ENCODE data around the gene ADAMTS2.

Gene ADAMTS2

GRCh38 chr5:179130101-179130681, 215.1 kb downstream of the ADAMTS2 start:
- no peak for DNase-seq

DNA sequence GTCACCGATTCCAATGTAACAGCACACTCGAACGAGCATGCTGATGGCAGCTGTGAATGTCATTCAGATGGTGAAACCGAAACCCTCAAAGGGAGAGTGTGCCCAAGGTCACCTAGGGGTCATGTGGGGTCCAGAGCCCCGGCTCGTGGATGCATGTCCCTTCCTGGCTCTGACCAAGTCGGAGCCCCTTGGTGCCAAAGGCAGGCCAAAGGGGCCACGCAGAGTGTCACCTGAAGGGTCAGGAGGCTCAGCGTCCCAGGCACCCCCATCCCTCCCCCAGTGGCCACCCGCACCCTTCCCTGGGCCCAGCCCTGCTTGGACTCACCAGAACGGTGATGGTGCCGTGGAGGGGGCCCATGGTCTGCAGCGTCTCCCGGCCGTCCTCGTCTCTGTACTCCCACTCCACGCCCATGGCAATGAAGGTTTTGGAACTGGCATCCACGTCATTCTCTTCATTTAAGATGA, 215.6 kb downstream of the ADAMTS2 start:
- no peak for DNase-seq

- DNase-seq = no peak
Observed at GRCh38 chr5:179128976-179129375, 216.3 kb downstream of the ADAMTS2 start.

DNA sequence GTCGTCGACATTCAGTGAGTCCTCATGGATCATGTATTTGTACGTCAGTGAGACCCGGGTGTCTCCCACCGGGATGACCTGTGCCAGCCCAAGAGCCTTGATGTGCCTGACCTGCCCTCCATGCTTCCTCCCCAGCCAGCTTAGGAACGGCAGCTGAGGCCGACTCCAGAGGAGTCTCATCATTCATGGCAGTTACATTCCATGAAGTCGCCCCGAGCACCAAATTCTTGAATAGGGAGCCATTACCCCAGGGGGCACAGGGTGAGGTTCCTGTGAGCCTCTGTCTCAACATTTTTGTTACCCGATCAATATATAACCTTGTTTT, 217.3 kb downstream of the ADAMTS2 start:
- no peak for DNase-seq

- DNase-seq = no peak
Observed at GRCh38 chr5:179127136-179128040, 217.9 kb downstream of the ADAMTS2 start.

DNA sequence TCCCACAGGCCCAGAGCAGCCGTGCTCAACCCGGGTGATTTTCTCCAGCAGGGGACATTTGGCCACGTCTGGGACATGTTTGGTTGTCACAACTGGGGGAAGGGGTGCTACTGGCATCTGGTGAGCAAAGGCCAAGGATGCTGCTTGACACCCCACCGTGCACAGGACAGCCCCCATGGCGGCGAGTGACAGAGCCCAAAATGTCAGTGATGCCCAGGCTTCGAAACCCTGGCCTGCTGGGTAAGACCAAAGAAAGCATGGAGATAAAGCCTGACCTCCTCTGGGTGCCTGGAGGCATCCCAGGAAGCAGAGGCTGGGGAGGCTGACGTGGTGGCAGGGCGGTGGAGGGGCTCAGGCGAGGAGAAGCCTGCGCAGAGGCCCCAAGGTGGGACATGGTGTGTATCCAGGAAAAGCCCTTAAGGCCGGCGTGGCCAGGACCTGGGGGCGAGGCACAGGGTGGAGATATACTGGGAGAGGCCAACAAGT, 218.7 kb downstream of the ADAMTS2 start:
- no peak for DNase-seq

GRCh38 chr5:179125789-179126505, 219.3 kb downstream of the ADAMTS2 start:
- no peak for DNase-seq

- DNase-seq = no peak
Observed at GRCh38 chr5:179124853-179125788, 220.1 kb downstream of the ADAMTS2 start.

DNA sequence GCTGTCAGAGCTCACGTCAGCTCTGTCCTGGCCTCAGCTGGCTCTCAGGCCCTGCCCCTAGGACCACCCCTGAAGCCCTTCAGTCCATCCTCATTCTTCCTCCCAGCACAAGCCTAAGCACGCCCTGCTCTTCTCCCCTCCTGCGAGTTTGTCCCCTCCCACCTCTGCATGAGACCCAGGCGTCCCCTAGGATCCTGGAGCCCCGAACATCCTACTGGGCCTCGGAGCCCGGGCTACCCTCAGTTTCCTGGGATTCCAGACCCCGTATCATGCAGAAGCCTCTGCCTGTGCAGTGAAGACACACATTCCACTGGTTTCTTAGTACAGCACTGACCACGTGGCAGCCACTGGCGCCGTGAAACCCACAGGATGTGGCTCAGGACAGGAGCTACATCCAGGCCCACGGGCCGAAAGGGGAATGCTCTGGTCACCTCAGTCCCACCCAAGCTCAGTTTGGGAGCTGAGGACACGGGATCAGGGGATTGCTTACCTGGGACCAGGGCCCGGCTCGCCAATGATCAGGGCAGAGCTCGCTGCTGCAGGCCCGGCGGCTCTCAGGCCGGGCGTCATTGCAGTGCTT, 220.9 kb downstream of the ADAMTS2 start:
- DNase-seq = no peak

DNA sequence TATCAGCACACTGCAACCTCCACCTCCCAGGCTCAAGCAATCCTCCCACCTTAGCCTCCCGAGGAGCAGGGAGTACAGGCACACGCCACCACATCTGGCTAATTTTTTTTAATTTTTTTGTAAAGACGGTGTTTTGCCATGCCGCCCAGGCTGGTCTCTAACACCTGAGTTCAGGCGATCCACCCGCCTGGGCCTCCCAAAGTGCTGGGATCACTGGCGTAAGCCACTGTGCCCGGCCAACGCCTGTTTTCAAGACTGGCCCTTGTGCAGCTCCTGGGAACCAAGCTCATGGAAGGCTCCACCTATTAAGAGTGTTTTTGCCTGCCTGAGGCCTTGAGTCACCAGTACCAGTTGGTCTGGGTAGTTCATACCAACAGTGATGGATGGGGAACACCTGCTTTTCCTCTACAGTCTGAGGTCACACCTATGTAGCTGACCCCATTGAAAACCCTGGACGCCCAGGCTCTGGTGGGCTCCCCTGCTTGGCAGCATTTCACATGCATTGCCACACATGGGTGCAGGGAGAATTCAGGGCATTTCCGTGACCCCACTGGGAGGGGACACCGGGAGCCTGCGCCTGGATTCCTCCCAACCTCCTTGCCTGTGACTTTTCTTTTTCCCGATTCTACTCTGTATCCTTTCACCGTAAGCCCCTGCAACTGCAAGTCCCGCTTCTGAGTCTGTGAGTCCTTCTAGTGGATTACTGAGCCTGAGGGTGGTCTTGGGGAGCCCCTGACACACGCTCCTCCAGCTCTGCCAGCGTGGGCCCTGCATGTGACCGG, 221.6 kb downstream of the ADAMTS2 start:
- DNase-seq = no peak

DNA sequence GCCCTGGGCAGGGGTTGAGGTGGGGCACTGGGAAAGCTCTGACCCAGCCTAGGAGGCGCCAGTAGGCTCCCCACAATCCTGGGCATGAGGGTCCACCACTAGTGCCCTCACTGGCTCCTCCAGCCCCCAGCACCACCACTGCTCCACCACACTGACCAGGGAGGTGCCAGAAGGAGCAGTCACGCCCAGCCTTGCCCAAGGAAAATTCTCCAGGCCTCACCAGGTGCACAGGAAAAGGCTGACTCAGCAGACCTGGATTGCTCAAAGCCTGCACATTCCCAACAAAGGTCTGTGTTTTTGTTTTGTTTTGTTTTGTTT, 222.2 kb downstream of the ADAMTS2 start:
- DNase-seq = no peak

DNA sequence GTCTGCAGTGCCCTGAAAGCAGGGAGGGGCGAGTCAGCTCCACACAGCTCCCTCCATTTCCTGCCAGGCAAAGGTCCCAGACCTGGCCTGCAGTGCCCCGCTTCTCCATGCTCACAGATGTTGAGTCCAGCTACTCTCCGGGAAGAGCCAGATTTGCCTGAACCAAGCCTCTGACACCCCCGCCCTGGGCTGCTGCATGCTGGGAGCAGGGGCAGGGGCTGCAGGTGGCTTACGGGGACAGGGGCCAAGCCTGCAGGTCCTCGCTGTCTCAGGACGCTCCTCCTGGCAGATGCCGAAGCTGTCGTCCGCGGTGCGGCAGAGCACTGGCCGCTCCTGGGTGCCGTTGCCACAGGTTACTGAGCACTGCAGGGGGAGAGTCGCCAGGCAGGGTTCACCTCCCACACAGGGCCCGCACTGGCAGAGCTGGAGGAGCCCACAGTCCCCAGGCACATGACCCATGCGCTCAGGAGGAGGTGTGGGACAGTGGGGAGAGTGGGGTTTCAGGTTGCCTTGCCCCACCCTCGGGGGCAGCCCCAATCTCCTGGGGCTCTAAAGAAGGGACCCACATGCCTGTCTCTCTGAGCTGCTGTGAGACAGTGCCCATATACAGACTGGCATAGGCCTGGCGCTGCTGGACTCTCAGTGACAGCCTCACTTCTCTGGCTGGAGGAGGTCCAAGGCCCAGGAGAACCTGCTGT, 222.7 kb downstream of the ADAMTS2 start:
- no peak for DNase-seq

DNA sequence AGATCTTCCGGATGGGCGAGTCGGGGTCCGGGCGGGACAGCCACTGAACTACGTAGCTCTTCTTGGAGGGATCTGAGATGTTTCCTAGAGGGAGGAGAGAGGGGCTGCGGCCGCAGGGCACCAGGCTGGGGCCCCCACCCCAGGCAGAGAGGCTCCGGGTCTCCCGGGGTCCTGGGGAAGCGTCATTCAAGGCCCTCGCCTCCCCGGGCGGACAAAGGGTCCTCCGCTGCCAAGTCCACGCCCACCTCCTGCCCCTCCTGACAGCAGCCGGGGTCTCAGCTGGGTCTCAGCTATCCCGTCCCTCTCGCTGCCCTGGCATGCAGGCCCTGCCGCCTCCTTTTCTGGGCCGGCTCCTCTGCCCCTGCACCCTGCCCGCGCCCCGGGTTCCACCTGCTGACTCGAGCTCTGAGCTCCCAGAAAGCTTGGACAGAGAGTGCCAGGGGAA, 223.6 kb downstream of the ADAMTS2 start:
- DNase-seq = no peak

DNA sequence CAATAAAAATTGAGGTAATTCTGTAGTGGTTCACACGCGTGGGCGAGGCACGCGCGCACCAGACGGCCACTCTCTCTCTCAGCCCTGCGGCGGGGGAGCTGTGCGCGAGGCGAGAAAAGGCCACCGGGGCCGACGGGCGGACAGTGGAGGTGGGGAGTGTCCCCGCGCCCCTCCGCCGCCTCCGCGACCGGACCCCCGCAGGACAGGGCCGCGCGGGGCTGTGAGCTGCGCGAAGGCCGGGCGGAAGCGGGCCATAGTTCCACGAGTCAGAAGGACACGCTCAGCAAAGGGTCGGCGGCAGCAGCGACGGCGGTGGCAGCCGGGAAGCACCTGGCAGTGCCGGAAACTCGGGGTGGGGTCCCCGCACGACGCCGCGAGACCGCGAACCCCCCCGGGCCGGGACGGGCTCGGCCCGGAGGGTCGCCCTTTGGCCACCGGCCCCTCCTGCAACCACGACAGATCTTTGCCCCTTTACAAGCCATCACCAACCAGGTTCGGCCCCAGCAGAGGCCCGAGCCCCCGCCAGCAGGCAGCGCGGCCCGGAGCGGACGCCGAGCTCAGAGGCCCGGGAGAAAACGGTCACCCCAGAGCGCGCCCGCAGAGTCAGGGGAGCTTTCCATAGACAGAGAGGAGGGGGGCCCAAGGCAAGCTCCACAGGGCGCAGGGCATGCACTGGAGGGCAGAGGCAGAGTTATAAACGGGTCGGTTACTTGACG, 224.2 kb downstream of the ADAMTS2 start:
- DNase-seq = no peak

DNA sequence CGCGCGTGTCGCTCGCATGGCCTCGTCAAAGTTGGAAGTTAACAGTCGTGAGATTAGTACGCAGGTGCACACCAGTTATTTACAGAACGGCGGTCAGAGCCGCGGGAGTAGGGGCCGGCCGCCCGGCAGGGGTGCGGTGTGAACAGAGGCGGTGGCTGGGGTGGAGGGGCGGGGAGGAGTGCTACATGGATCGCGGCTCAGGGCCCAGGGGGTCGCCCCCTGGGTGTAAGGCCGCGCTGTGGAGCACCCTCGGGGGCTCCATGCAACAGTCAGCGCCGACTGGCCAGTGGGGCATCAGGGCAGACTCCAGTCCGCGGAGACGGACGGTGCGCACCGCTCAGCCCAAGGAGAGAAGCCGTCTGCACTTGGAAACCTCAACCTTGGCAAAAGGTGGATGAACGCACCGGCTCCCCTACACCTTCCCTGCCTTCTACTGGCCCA, 224.8 kb downstream of the ADAMTS2 start:
- DNase-seq = no peak

DNA sequence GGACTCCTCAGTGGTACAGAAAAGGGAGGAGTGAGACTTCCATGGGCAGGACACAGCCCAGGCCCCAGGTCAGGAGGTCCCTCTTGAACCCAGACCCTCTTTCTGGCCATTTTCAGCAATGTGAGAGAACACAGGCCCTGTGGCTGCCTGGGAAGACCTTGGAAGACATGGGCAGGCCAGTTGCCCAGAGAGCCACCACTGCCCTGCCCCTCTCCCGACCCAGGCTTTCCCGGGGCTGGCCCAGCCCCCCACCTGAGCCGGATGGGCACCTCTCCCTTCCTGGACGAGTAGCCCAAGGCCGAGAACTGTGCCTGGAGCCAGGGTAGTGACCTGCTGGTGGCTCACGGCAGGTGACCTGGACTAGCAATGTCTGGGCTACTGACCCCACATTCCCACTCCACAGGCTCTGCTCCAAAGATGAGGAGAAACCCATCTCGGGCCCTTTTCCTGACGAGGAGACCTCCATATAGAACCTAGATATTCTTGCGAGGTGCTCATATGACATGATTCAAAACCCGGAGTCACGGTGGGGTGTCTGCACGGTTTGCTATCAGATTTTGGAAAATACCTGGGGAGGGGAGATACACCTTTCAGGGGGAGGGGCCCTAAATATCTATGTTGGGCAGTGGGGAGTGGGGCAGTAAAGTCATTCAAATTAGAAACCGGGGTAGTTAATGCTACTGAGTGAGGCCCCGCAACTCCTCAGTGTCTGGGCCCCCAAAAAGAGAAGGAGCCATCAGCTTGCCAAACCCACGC, 225.7 kb downstream of the ADAMTS2 start:
- DNase-seq = no peak

DNA sequence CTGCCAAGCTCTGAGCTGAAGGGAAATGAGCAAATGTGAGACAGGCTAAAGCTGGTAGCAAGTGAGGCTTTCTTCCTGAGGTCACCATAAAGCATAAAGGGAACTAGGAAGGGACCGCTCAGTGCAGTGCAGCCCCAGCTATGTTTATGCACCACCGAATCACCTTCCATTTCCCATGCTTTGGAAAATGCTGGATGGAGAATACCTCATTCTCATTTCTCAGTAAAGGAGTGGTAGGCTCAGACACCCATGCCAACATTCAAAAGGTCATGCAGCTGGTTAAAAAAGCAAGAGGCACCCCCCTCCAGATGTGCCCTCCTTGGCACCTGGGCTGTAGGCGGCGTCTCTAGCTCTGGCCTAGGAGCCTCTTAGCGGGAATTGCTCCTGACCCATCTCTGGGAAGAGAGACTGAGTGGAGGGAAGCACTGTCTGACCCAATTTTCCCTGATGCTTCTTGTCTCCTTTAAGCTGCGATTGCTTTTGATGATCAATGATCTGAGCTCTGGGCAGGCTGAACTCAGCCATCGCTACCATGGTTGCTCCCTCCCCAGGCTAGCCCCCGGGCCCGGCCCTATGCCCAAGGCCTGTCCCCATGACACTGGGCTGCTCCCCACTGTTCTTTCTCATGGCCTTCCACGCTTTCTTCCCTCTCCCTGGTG, 226.4 kb downstream of the ADAMTS2 start:
- no peak for DNase-seq

DNA sequence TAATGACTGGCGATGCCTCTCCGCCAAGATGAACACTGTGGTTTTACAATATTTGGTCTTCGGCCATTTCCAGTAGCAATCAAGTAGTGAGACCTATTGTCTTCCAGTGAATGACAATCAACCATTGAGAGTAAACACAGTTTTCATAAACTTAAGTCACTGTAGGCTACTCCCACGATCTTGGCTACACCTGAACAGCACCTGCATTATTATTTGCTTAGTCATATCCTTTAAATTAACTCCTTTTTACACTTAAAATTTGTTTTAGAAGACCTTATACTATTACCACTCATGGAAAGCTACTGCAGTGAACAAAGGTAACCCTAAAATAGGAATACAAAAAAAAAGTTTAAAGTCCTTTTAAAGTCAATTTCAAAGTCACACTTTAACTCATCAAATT, 226.9 kb downstream of the ADAMTS2 start:
- no peak for DNase-seq

All from DMS79 treated with DMSO at 0.1 percent for 48 hours (cell line).